HFF-Myc (cell line): ENCODE data around the gene GPC5.
"Not testable (repeated sequence)": the region's sequence is repeated elsewhere in the genome, so short reads cannot be mapped to it uniquely, and the experiment has no call there.

Experiments
- DNase-seq: peaks from one replicate; pipeline ENCODE4 v3.0.0-alpha.2; 2011; ENCODE audit warnings: low read depth; ENCODE audit errors: extremely low read depth
- H3K4me3 ChIP-seq: replicated peaks from 2 replicates; pipeline ENCODE4 v1.5.1; 2011; ENCODE audit warnings: low read depth, mild to moderate bottlenecking, control low read depth, low read length
- CTCF ChIP-seq: IDR thresholded peaks from 2 replicates; pipeline ENCODE4 v1.5.1; 2012; ENCODE audit warnings: mild to moderate bottlenecking, low read depth, low read length, control low read depth; ENCODE audit errors: missing control alignments

The GPC5 gene

GRCh38 chr13:91398413-91399188, at the start of gene GPC5:
GPC5 (plus strand) TSS chr13:91398621.
- no peak for DNase-seq
- H3K4me3 ChIP-seq = peak within 1 kb of the TSS; percentile 34
- no peak for TF ChIP-seq CTCF

- peak overlapping the region; percentile 60 for H3K4me3 ChIP-seq
- peak; percentile 86 for TF ChIP-seq CTCF
- peak; percentile 47 for DNase-seq
These were observed 49.5 kb upstream of the GPC5 start for GRCh38 chr13:91348906-91349435.

DNA sequence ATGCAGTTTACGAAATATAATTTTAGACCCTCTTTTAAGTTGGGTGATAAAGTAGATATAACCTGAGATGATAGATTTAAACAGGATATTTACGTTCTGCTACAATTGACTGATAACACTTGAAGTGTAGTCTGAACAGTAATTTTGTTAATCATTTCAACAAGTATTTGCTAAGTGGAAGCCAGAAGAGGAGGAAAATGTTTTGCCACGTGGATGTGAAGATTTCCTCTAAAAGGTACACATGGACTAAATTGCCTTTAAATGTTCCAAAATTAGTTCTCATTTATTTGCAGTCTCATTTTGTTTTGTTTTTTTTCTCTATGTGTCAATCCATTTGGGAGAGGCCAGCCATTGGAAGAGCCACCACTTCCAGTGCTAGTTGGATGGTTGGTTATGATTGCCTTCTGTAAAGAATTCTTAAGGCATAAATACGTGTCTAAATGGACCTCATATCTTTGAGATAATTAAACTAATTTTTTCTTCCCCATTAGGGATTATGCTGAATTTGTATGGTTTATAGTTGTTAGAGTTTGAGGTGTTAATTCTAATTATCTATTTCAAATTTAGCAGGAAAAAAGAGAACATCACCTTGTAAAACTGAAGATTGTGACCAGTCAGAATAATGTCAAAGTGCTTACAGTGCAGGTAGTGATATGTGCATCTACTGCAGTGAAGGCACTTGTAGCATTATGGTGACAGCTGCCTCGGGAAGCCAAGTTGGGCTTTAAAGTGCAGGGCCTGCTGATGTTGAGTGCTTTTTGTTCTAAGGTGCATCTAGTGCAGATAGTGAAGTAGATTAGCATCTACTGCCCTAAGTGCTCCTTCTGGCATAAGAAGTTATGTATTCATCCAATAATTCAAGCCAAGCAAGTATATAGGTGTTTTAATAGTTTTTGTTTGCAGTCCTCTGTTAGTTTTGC, 48.2 kb upstream of the GPC5 start:
- DNase-seq = no peak
- no peak for TF ChIP-seq CTCF
- H3K4me3 ChIP-seq = peak overlapping the region; percentile 60

- peak overlapping the region; percentile 60 for H3K4me3 ChIP-seq
- no peak for TF ChIP-seq CTCF
- no peak for DNase-seq
These were observed 47.3 kb upstream of the GPC5 start for GRCh38 chr13:91351123-91351522.

DNA sequence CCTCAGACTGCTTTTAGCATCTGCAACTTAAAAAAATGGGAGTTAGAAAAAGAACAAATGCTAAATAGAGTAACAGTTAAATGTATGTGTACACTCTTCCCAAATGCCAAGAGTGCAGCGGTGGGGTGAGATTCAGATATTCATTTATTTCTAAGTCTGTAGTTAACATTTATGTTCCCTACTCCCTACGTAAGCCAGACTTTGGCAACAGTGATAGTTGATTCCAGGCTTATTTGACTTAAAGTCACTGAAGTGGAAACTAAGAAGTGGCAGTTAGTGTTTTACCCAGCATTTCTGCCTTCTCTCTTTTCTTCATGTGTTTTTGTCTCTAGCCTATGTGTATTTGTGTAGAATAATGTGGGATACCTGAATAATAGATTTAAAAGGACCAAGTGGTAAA, 46.4 kb upstream of the GPC5 start:
- H3K4me3 ChIP-seq = peak overlapping the region; percentile 22; the same call in 1 of the 2 replicates
- no peak for TF ChIP-seq CTCF
- DNase-seq = no peak

DNA sequence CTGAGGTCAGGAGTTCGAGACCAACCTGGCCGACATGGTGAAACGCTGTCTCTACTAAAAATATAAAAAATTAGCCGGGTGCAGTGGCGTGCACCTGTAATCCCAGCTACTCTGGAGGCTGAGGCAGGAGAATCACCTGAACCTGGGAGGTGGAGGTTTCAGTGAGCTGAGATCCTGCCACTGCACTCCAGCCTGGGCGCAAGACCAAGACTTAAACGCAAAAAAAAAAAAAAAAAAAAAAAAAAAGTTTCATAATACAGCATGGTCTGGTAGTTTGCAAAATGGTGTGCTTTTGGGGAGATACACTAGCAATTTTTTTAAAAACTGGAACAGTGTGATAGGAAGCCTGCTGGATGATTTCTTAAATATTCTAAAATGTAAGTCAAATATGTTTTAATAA, 45.5 kb upstream of the GPC5 start:
- DNase-seq, H3K4me3 ChIP-seq: not testable (repeated sequence)

- no peak for TF ChIP-seq CTCF
- no peak for DNase-seq
- H3K4me3 ChIP-seq = no peak overlapping the region
These were observed 44.9 kb upstream of the GPC5 start for GRCh38 chr13:91353494-91353893.
